K562 (cell line): ENCODE results near the gene CFAP73. TPM values are rescaled to one million over a fixed set of nuclear protein-coding genes. Genes with fewer than 3 reads are reported as not detected.

Source experiments
- BRCA1 ChIP-seq, 2 experiments: fragments of 450-650 bp in 1 of 2; sonication (generic) in 1 of 2; formaldehyde crosslinking in 1 of 2; IDR thresholded peaks; 2 replicates each; pipeline versions ENCODE4 v1.5.0 to v1.6.1; 2017 to 2020; ENCODE audit warnings: mild to moderate bottlenecking in 1 of 2, missing genetic modification reagents in 1 of 2
- CBX1 ChIP-seq: sonication (generic); IDR thresholded peaks from 2 replicates; pipeline ENCODE4 v1.6.1; 2016; ENCODE audit warnings: antibody characterized with exemption, low read depth, mild to moderate bottlenecking
- CCAR2 ChIP-seq: fragments of 200-400 bp; formaldehyde crosslinking; IDR thresholded peaks from 2 replicates; pipeline ENCODE4 v1.6.1; 2017; ENCODE audit warnings: mild to moderate bottlenecking, low read depth, low read length
- COPS2 ChIP-seq: fragments of 450-650 bp; conservative IDR thresholded peaks from 2 replicates; pipeline ENCODE4 v1.6.1; 2016; ENCODE audit warnings: mild to moderate bottlenecking, moderate library complexity
- GATA2 ChIP-seq: sonication (generic); formaldehyde crosslinking; IDR thresholded peaks from 2 replicates; pipeline ENCODE4 v1.4.0; 2020; ENCODE audit warnings: mild to moderate bottlenecking, missing genetic modification reagents
- MAFK ChIP-seq: IDR thresholded peaks from 2 replicates; pipeline ENCODE4 v1.6.1; 2011; ENCODE audit warnings: low read length, improper control_type of control experiment
- MTF1 ChIP-seq: fragments of 250-450 bp; sonication (Bioruptor Pico); IDR thresholded peaks from 2 replicates; pipeline ENCODE4 v1.9.0; 2021; ENCODE audit warnings: moderate library complexity, mild to moderate bottlenecking, inconsistent platforms, borderline replicate concordance
- NCOA2 ChIP-seq, 2 experiments: fragments of 450-650 bp; IDR thresholded peaks; 2 replicates each; pipeline ENCODE4 v1.6.1; 2018; ENCODE audit warnings: mild to moderate bottlenecking in 2 of 2, moderate library complexity in 1 of 2; ENCODE audit not compliant: partially characterized antibody in 2 of 2
- PHTF2 ChIP-seq: fragments of 250-450 bp; sonication (Bioruptor Pico); IDR thresholded peaks from 2 replicates; pipeline ENCODE4 v1.5.0; 2021; ENCODE audit warnings: mild to moderate bottlenecking
- RCOR1 ChIP-seq, 2 experiments: IDR thresholded peaks; 2 replicates each; pipeline ENCODE4 v1.6.1; 2012; ENCODE audit warnings: low read depth in 2 of 2, low read length in 2 of 2, borderline replicate concordance in 1 of 2, improper control_type of control experiment in 1 of 2
- RFX5 ChIP-seq: IDR thresholded peaks from 2 replicates; pipeline ENCODE4 v1.6.1; 2011; ENCODE audit warnings: low read depth, mild to moderate bottlenecking, improper control_type of control experiment, low read length
- SIX5 ChIP-seq, 2 experiments: IDR thresholded peaks; 2 replicates each; pipeline ENCODE4 v1.6.1; 2011; ENCODE audit warnings: low read length in 2 of 2, borderline replicate concordance in 1 of 2, low read depth in 1 of 2, mild to moderate bottlenecking in 1 of 2, moderate library complexity in 1 of 2; ENCODE audit not compliant: insufficient read depth in 1 of 2
- SLC30A9 ChIP-seq: fragments of 250-450 bp; sonication (Bioruptor Pico); IDR thresholded peaks from 2 replicates; pipeline ENCODE4 v1.8.0; 2022; ENCODE audit warnings: mild to moderate bottlenecking, moderate library complexity
- SMARCC2 ChIP-seq: fragments of 450-650 bp; IDR thresholded peaks from 2 replicates; pipeline ENCODE4 v1.6.1; 2017; ENCODE audit warnings: antibody characterized with exemption, moderate library complexity, mild to moderate bottlenecking, low read depth
- ZEB2 ChIP-seq: fragments of 450-650 bp; IDR thresholded peaks from 2 replicates; pipeline ENCODE4 v1.6.1; 2016
- ZFPM2 ChIP-seq: fragments of 250-450 bp; sonication (Bioruptor Pico); IDR thresholded peaks from 2 replicates; pipeline ENCODE4 v1.5.1; 2022; ENCODE audit warnings: mild to moderate bottlenecking
- ZNF239 ChIP-seq: fragments of 250-450 bp; sonication (Bioruptor Pico); IDR thresholded peaks from 2 replicates; pipeline ENCODE4 v1.4.0; 2020; ENCODE audit warnings: mild to moderate bottlenecking
- ZNF311 ChIP-seq: fragments of 250-450 bp; sonication (Bioruptor Pico); IDR thresholded peaks from 2 replicates; pipeline ENCODE4 v1.4.0; 2020; ENCODE audit warnings: mild to moderate bottlenecking, moderate library complexity
- polyA plus RNA-seq, 8 experiments: library from polyadenylated mRNA; depleted of rRNA in 4 of 8; stranded (reverse) in 5 of 8; unstranded in 3 of 8; fragments of >200 nt; fragmentation: Nextera tagmentation in 2 of 8; fragmentation: Illumina TruSeq in 1 of 8; extraction: Ambion mirVana in 2 of 8; extraction: Trizol in 1 of 8; gene quantifications; 2 replicates each; pipeline versions ENCODE4 v1.2.1 to v1.2.3, GENCODE V29; 2011 to 2014; ENCODE audit warnings: inconsistent platforms in 1 of 8, missing spikeins in 1 of 8
- total RNA-seq, 7 experiments: library from RNA; depleted of rRNA in 6 of 7; stranded (reverse); fragments of >200 nt in 6 of 7; fragmentation: Illumina TruSeq in 2 of 7; extraction: Trizol in 2 of 7; gene quantifications; 2 replicates each; pipeline versions ENCODE4 v1.2.1 to v1.2.3, GENCODE V29; 2011 to 2021; ENCODE audit warnings: low replicate concordance in 1 of 7
- TF ChIP-seq, protein P1 (sequence below): IDR thresholded peaks from 2 replicates; pipeline ENCODE4 v1.6.1; 2012; ENCODE audit warnings: low read depth, low read length, improper control_type of control experiment, borderline replicate concordance
- TF ChIP-seq, protein P2 (sequence below): fragments of 250-450 bp; sonication (Bioruptor Pico); IDR thresholded peaks from 2 replicates; pipeline ENCODE4 v1.4.0; 2020

Gene CFAP73
- total and polyA plus RNA-seq, 9 of the 15 experiments (the other 6 are each of a cell fraction or from before 2014, with no cell fraction given): not detected

DNA sequence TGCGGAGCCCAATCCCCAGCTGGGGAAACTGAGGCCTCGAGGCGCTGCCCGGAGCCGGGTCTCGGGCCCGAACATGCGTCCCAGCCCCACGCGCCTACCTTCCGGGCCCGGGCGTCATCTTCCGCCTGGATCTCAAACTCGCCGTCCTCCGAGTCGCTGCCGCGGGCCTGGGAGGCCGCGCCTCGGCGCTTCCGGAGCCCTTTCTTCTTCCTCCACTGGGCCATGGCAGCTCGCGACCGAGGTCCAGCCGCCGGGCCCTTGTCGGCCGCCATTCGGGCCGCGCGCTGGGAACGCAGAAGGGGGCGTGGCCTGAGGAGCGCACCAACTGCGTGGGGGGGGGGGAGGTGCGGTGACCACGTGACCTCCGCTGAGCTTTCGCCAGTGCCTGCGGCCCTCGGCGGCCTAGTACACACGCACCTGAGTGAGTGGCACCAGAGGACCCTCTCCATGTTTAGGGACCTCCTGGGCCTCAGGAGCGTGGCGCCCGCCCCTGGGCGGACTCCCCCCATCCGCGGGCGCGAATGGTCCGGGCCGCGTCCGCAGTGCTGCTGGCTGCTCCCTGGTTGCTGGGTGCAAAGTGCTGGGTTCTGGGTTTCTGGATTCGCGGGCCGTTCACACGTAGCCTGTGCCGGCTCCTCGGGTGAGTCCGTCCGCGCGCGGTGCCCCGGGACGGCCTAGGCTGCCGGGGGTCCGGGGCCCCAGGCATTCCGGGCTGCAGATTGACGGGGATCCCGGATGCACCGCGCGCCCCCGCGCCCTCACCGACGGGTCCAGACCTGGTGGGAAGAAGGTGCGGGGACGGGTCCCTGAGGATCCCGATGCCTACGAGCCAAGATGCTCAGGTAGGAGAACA lies 35.9 kb downstream of the CFAP73 start, which contains the start of the genes DDX54 and RITA1 (continued):
- TF ChIP-seq SIX5 (IDR thresholded peaks at IDR 0.05; ENCODE audit: borderline replicate concordance in 1 of 2, insufficient read depth in 1 of 2, low read depth in 1 of 2, low read length in 2 of 2) (0 out of 4 replicates have a peak, but pooled peaks of 1 of the 2 experiments have one; percentile 22), PHTF2 (CRISPR knock-in tag) (no peak), BRCA1 (IDR thresholded peaks at IDR 0.05) (no peak), BRCA1 (CRISPR knock-in tag; IDR thresholded peaks at IDR 0.05) (no peak), COPS2 (no peak), SLC30A9 (no peak), ZFPM2 (no peak), CBX1 (peak; percentile 95), ZNF311 (no peak), MAFK (no peak), GATA2 (CRISPR knock-in tag) (no peak), ZEB2 (no peak; the same call in 1 of the 2 replicates), CCAR2 (no peak), MTF1 (CRISPR knock-in tag) (no peak), SMARCC2 (no peak), RFX5 (no peak), NCOA2 (IDR thresholded peaks at IDR 0.05; ENCODE audit: partially characterized antibody in 2 of 2) (no peak), ZNF239 (CRISPR knock-in tag) (no peak), RCOR1 (IDR thresholded peaks at IDR 0.05; ENCODE audit: borderline replicate concordance in 1 of 2, low read depth in 2 of 2, low read length in 2 of 2) (no peak)
- TF ChIP-seq, protein P1, sequence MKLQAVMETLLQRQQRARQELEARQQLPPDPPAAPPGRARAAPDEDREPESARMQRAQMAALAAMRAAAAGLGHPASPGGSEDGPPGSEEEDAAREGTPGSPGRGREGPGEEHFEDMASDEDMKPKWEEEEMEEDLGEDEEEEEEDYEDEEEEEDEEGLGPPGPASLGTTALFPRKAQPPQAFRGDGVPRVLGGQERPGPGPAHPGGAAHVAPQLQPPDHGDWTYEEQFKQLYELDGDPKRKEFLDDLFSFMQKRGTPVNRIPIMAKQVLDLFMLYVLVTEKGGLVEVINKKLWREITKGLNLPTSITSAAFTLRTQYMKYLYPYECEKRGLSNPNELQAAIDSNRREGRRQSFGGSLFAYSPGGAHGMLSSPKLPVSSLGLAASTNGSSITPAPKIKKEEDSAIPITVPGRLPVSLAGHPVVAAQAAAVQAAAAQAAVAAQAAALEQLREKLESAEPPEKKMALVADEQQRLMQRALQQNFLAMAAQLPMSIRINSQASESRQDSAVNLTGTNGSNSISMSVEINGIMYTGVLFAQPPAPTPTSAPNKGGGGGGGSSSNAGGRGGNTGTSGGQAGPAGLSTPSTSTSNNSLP: no peak
- TF ChIP-seq, protein P2, sequence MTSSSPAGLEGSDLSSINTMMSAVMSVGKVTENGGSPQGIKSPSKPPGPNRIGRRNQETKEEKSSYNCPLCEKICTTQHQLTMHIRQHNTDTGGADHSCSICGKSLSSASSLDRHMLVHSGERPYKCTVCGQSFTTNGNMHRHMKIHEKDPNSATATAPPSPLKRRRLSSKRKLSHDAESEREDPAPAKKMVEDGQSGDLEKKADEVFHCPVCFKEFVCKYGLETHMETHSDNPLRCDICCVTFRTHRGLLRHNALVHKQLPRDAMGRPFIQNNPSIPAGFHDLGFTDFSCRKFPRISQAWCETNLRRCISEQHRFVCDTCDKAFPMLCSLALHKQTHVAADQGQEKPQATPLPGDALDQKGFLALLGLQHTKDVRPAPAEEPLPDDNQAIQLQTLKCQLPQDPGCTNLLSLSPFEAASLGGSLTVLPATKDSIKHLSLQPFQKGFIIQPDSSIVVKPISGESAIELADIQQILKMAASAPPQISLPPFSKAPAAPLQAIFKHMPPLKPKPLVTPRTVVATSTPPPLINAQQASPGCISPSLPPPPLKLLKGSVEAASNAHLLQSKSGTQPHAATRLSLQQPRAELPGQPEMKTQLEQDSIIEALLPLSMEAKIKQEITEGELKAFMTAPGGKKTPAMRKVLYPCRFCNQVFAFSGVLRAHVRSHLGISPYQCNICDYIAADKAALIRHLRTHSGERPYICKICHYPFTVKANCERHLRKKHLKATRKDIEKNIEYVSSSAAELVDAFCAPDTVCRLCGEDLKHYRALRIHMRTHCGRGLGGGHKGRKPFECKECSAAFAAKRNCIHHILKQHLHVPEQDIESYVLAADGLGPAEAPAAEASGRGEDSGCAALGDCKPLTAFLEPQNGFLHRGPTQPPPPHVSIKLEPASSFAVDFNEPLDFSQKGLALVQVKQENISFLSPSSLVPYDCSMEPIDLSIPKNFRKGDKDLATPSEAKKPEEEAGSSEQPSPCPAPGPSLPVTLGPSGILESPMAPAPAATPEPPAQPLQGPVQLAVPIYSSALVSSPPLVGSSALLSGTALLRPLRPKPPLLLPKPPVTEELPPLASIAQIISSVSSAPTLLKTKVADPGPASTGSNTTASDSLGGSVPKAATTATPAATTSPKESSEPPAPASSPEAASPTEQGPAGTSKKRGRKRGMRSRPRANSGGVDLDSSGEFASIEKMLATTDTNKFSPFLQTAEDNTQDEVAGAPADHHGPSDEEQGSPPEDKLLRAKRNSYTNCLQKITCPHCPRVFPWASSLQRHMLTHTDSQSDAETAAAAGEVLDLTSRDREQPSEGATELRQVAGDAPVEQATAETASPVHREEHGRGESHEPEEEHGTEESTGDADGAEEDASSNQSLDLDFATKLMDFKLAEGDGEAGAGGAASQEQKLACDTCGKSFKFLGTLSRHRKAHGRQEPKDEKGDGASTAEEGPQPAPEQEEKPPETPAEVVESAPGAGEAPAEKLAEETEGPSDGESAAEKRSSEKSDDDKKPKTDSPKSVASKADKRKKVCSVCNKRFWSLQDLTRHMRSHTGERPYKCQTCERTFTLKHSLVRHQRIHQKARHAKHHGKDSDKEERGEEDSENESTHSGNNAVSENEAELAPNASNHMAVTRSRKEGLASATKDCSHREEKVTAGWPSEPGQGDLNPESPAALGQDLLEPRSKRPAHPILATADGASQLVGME (CRISPR knock-in tag): no peak
